Measurements from ENCODE around the gene TXNDC12. TPM values are rescaled to one million over a fixed set of nuclear protein-coding genes. Genes with fewer than 3 reads are reported as not detected.
"Not testable (repeated sequence)": the region's sequence is repeated elsewhere in the genome, so short reads cannot be mapped to it uniquely, and the experiment has no call there.

The TXNDC12 gene
- total and polyA plus RNA-seq, 2 donors (not counting 1 experiment from before 2014, with no cell fraction given), result 12.6 to 38.9 TPM

- no peaks in the 10 kb centered on the region for H3K79me2 ChIP-seq (ENCODE audit: control insufficient read depth, insufficient read depth, low read length)
- H3K4me1 ChIP-seq (ENCODE audit: control insufficient read depth in 2 of 2, insufficient read depth in 2 of 2, low read length in 2 of 2), result no peaks in the 10 kb centered on the region
- H3K4me3 ChIP-seq (ENCODE audit: control extremely low read depth in 1 of 5, extremely low read depth in 1 of 5, insufficient read depth in 1 of 5, low read depth in 2 of 5, low read length in 4 of 5), result no peak overlapping the region
- DNase-seq (no peak), ATAC-seq (ENCODE audit: low read depth) (no peak)
- no CpG with 5 or more reads among the region's 8 CpGs for whole genome bisulfite sequencing (ENCODE audit: insufficient coverage)
- ChIA-PET CTCF (no interaction called here), POLR2A (no interaction called here)
- H4K20me1 ChIP-seq (ENCODE audit: control insufficient read depth, insufficient read depth, low read length, poor library complexity, severe bottlenecking), result no peaks in the 10 kb centered on the region
- H3K4me2 ChIP-seq (replicated peaks; ENCODE audit: low read depth, low read length, poor library complexity, severe bottlenecking), result no peak overlapping the region
- no peak overlapping the region for H3K27ac ChIP-seq (ENCODE audit: low read length in 2 of 2)
- TF ChIP-seq EZH2 (IDR thresholded peaks at IDR 0.05; ENCODE audit: borderline replicate concordance, insufficient read depth, low read depth, low read length, poor library complexity, severe bottlenecking) (no peak), CTCF (IDR thresholded peaks at IDR 0.05) (no peak)
- Mint-ChIP-seq H3K4me1 (no peaks in the 10 kb centered on the region), H3K27me3 (peaks cover 3% of the 10 kb centered on the region), H3K27ac (no peak overlapping the region), H3K4me3 (no peak overlapping the region), H3K9me3 (ENCODE audit: insufficient read depth) (peaks cover 2% of the 10 kb centered on the region)
- peaks cover 0 to 5% (median 0%) of the 10 kb centered on the region in 4 experiments for H3K27me3 ChIP-seq (replicated peaks in 1 of 4; ENCODE audit: control extremely low read depth in 1 of 4, control insufficient read depth in 3 of 4, insufficient read depth in 4 of 4, low read length in 3 of 4)
- H3K9ac ChIP-seq (ENCODE audit: low read length), result no peak overlapping the region
- no peak overlapping the region for H2AFZ ChIP-seq (ENCODE audit: insufficient read depth, low read depth, low read length, poor library complexity, severe bottlenecking)
- intact Hi-C loops (cut with micrococcal nuclease), result no loop called here
- H3K36me3 ChIP-seq (replicated peaks in 1 of 2; ENCODE audit: control extremely low read depth in 1 of 2, control insufficient read depth in 1 of 2, extremely low read depth in 1 of 2, insufficient read depth in 2 of 2, low read length in 1 of 2), result no peaks in the 10 kb centered on the region
- peaks cover 0 to 4% (median 0%) of the 10 kb centered on the region in 3 donors for H3K9me3 ChIP-seq (ENCODE audit: control extremely low read depth in 1 of 3, control insufficient read depth in 2 of 3, insufficient read depth in 1 of 3, low read length in 2 of 3)
Measured at GRCh38 chr1:52096216-52096615, 41.2 kb upstream of the TXNDC12 start.

GRCh38 chr1:52094300-52094699, 39.3 kb upstream of the TXNDC12 start:
- DNase-seq; CTCF ChIA-PET; H3K79me2 ChIP-seq (ENCODE audit: control insufficient read depth, insufficient read depth, low read length); H3K4me3 ChIP-seq (ENCODE audit: control extremely low read depth in 1 of 5, extremely low read depth in 1 of 5, insufficient read depth in 1 of 5, low read depth in 2 of 5, low read length in 4 of 5); H3K27ac Mint-ChIP-seq; H3K4me1 Mint-ChIP-seq; H3K27ac ChIP-seq (ENCODE audit: low read length in 2 of 2); H3K4me1 ChIP-seq (ENCODE audit: control insufficient read depth in 2 of 2, insufficient read depth in 2 of 2, low read length in 2 of 2); H4K20me1 ChIP-seq (ENCODE audit: control insufficient read depth, insufficient read depth, low read length, poor library complexity, severe bottlenecking); H3K4me2 ChIP-seq (replicated peaks; ENCODE audit: low read depth, low read length, poor library complexity, severe bottlenecking); H3K27me3 ChIP-seq (replicated peaks in 1 of 4; ENCODE audit: control extremely low read depth in 1 of 4, control insufficient read depth in 3 of 4, insufficient read depth in 4 of 4, low read length in 3 of 4); H3K27me3 Mint-ChIP-seq; H3K9ac ChIP-seq (ENCODE audit: low read length); ATAC-seq (ENCODE audit: low read depth); H3K36me3 ChIP-seq (replicated peaks in 1 of 2; ENCODE audit: control extremely low read depth in 1 of 2, control insufficient read depth in 1 of 2, extremely low read depth in 1 of 2, insufficient read depth in 2 of 2, low read length in 1 of 2); H3K4me3 Mint-ChIP-seq; POLR2A ChIA-PET; H3K9me3 Mint-ChIP-seq (ENCODE audit: insufficient read depth); H3K9me3 ChIP-seq (ENCODE audit: control extremely low read depth in 1 of 3, control insufficient read depth in 2 of 3, insufficient read depth in 1 of 3, low read length in 2 of 3); H2AFZ ChIP-seq (ENCODE audit: insufficient read depth, low read depth, low read length, poor library complexity, severe bottlenecking); intact Hi-C loops (cut with micrococcal nuclease): not testable (repeated sequence)
- WGBS (ENCODE audit: insufficient coverage), result 82% methylated on average over 5 of the region's 7 CpGs

- H3K27ac Mint-ChIP-seq; H3K4me3 Mint-ChIP-seq; H3K79me2 ChIP-seq (ENCODE audit: control insufficient read depth, insufficient read depth, low read length); intact Hi-C loops (cut with micrococcal nuclease); H3K27me3 Mint-ChIP-seq; H3K9ac ChIP-seq (ENCODE audit: low read length); H3K4me1 Mint-ChIP-seq; H3K27ac ChIP-seq (ENCODE audit: low read length in 2 of 2); DNase-seq; H3K4me1 ChIP-seq (ENCODE audit: control insufficient read depth in 2 of 2, insufficient read depth in 2 of 2, low read length in 2 of 2); H3K4me3 ChIP-seq (ENCODE audit: control extremely low read depth in 1 of 5, extremely low read depth in 1 of 5, insufficient read depth in 1 of 5, low read depth in 2 of 5, low read length in 4 of 5); H2AFZ ChIP-seq (ENCODE audit: insufficient read depth, low read depth, low read length, poor library complexity, severe bottlenecking); H3K9me3 ChIP-seq (ENCODE audit: control extremely low read depth in 1 of 3, control insufficient read depth in 2 of 3, insufficient read depth in 1 of 3, low read length in 2 of 3); H4K20me1 ChIP-seq (ENCODE audit: control insufficient read depth, insufficient read depth, low read length, poor library complexity, severe bottlenecking); H3K4me2 ChIP-seq (replicated peaks; ENCODE audit: low read depth, low read length, poor library complexity, severe bottlenecking); H3K9me3 Mint-ChIP-seq (ENCODE audit: insufficient read depth); H3K27me3 ChIP-seq (replicated peaks in 1 of 4; ENCODE audit: control extremely low read depth in 1 of 4, control insufficient read depth in 3 of 4, insufficient read depth in 4 of 4, low read length in 3 of 4); POLR2A ChIA-PET; ATAC-seq (ENCODE audit: low read depth): not testable (repeated sequence)
- H3K36me3 ChIP-seq (replicated peaks in 1 of 2; ENCODE audit: control extremely low read depth in 1 of 2, control insufficient read depth in 1 of 2, extremely low read depth in 1 of 2, insufficient read depth in 2 of 2, low read length in 1 of 2), result peaks cover 9 to 35% of the 10 kb centered on the region in 2 experiments
- CTCF ChIA-PET, result interaction anchor here (1.0 kb wide), 1 partner anchor 191 kb away, joined by 3 read pairs; no protein-coding TSS in a partner anchor
Measured at GRCh38 chr1:52087892-52088291, 32.9 kb upstream of the TXNDC12 start.

Measured in B cell (primary cell).